Brain microvascular endothelial cell (primary cell): ENCODE results near the gene C9orf78.

Experiments used
- DNase-seq: peaks from one replicate; pipeline ENCODE4 v3.0.0-alpha.2; 2020
- H3K27ac ChIP-seq: fragments of 250-450 bp; sonication (Bioruptor Pico); 2 replicates; pipeline ENCODE4 v1.5.1; 2020; ENCODE audit warnings: mild to moderate bottlenecking, moderate library complexity
- H3K27me3 ChIP-seq: fragments of 250-450 bp; sonication (Bioruptor Pico); replicated peaks from 2 replicates; pipeline ENCODE4 v1.5.1; 2020; ENCODE audit warnings: mild to moderate bottlenecking
- H3K36me3 ChIP-seq: fragments of 250-450 bp; sonication (Bioruptor Pico); replicated peaks from 2 replicates; pipeline ENCODE4 v1.5.1; 2020; ENCODE audit warnings: mild to moderate bottlenecking
- H3K4me3 ChIP-seq: 2 replicates; pipeline ENCODE4 v1.5.1; 2011; ENCODE audit warnings: low read depth, mild to moderate bottlenecking, control low read depth, low read length, moderate library complexity
- CTCF ChIP-seq: IDR thresholded peaks from 2 replicates; pipeline ENCODE4 v1.5.1; 2011; ENCODE audit warnings: low read depth, mild to moderate bottlenecking, moderate library complexity, low read length, control low read depth, inconsistent platforms; ENCODE audit errors: missing control alignments
- in situ Hi-C: cut with HindIII; loops from 2 replicates; pipeline ENCODE4 v1.10.0; 2017; ENCODE audit warnings: low sequenced_read_pairs, low pct_ligation_motif_present

C9orf78 gene

DNA sequence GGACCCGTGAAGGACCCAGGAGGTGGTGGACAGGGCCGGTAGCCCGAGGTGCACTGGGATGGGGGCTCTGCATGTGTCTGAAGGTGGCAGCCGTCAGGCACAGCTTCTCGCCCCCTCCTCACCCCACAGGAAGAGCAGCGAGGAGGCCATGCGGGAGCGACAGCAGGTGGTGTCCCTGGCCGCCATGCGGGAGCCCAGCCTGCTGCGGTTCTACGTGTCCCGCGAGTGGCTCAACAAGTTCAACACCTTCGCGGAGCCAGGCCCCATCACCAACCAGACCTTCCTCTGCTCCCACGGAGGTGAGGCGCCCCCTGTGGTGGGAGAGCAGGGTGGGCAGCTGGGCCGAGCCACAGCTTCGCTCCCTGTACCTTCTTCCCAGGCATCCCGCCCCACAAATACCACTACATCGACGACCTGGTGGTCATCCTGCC is 40.1 kb upstream of the C9orf78 start:
- Histone ChIP-seq H3K36me3 (peaks cover 15% of the 10 kb centered on the region), H3K27me3 (no peaks in the 10 kb centered on the region), H3K4me3 (no peak overlapping the region), H3K27ac (no peak overlapping the region)
- peak; percentile 42 for TF ChIP-seq CTCF
- in situ Hi-C loops = no loop called here
- no peak for DNase-seq

- no peak for DNase-seq
- H3K36me3 ChIP-seq = peaks cover 12% of the 10 kb centered on the region
- no peaks in the 10 kb centered on the region for H3K27me3 ChIP-seq
- in situ Hi-C loops = no loop called here
- H3K4me3 ChIP-seq = no peak overlapping the region
- H3K27ac ChIP-seq = no peak overlapping the region
- no peak for TF ChIP-seq CTCF
Measured at GRCh38 chr9:129874261-129875101, 39.4 kb upstream of the C9orf78 start.

GRCh38 chr9:129873563-129874190 is 38.6 kb upstream of the C9orf78 start:
- no peak for TF ChIP-seq CTCF
- Histone ChIP-seq H3K36me3 (peaks cover 12% of the 10 kb centered on the region), H3K27me3 (no peaks in the 10 kb centered on the region), H3K4me3 (no peak overlapping the region), H3K27ac (no peak overlapping the region)
- in situ Hi-C loops = no loop called here
- DNase-seq = no peak

GRCh38 chr9:129871046-129871445 is 36.0 kb upstream of the C9orf78 start:
- H3K27ac ChIP-seq = no peak overlapping the region
- H3K4me3 ChIP-seq = no peak overlapping the region
- no peak for TF ChIP-seq CTCF
- peaks cover 16% of the 10 kb centered on the region for H3K36me3 ChIP-seq
- no peaks in the 10 kb centered on the region for H3K27me3 ChIP-seq
- in situ Hi-C loops = no loop called here
- no peak for DNase-seq

DNA sequence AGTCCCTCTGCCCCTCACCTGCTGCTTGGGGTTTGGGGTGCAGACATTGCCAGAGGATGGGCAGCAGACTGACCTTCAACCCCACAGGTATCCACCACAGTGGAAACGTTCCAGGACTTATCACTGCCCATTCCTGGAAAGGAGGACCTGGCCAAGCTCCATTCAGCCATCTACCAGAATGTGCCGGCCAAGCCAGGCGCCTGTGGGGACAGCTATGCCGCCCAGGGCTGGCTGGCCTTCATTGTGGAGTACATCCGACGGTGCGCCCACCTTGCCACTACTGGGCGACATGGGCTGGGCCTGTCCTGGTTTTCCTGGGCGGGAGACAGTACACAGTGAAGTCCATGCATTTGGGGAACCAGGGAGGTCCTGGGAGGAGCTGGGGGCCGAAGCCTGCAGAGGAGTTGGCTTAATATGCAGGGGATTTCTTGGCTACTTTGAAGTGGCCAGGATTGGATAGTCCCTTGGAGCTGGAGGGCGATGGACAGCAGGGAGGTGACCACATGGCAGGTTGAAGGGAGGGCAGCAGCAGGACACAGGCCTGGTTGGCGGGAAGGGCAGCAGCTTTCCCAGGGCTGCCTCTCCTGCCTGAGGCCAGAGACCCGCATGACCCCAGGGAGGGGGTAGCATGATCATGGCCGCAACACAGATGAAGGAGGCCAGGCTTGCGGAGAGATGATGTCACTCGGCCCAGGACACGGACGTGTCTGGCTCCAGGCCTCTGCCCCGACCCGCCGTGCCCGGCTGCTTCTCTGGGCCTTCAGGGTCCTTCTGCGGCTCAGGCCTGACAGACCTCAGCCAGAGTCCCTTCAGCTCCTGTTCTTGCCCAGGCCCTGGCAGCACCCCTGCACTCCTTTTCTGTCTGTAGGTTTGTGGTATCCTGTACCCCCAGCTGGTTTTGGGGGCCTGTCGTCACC is 34.8 kb upstream of the C9orf78 start:
- Histone ChIP-seq H3K36me3 (peaks cover 17% of the 10 kb centered on the region), H3K4me3 (no peak overlapping the region)

More for the DNA sequence above, 34.8 kb upstream of the C9orf78 start:
- in situ Hi-C loops = no loop called here
- Histone ChIP-seq H3K27me3 (no peaks in the 10 kb centered on the region), H3K27ac (no peak overlapping the region)
- no peak for TF ChIP-seq CTCF
- DNase-seq = no peak
